Umbilical cord (tissue), 2 donors: ENCODE measurements around the gene RAB27B. TPM values are rescaled to one million over a fixed set of nuclear protein-coding genes. Genes with fewer than 3 reads are reported as not detected.
A peak's percentile ranks its signal among the peaks of the same experiment; 100 is the strongest.

ENCODE experiments used
- DNase-seq: peaks from one replicate; pipeline ENCODE4 v3.0.0-alpha.2; 2015; ENCODE audit warnings: low spot score
- total RNA-seq: library from RNA; depleted of rRNA; stranded (reverse); fragments of >200 nt; gene quantifications from one replicate; pipeline ENCODE4 v1.2.3, GENCODE V29; 2014; ENCODE audit warnings: low replicate concordance; ENCODE audit not compliant: insufficient read depth

The RAB27B gene
- total RNA-seq, 1 donor from 2014 or later, result 10.8 TPM

- no peak for DNase-seq
Measured at GRCh38 chr18:54910161-54910919, 82.1 kb downstream of the RAB27B start.

- no peak for DNase-seq
Measured at GRCh38 chr18:54911551-54911950, 83.3 kb downstream of the RAB27B start.

- no peak for DNase-seq
Measured at GRCh38 chr18:54914816-54915215, 86.5 kb downstream of the RAB27B start.

GRCh38 chr18:54916507-54916906 is 88.2 kb downstream of the RAB27B start:
- DNase-seq, result no peak

- DNase-seq, result no peak
Measured at GRCh38 chr18:54918060-54918459, 89.8 kb downstream of the RAB27B start.

GRCh38 chr18:54919412-54919811 is 91.1 kb downstream of the RAB27B start:
- DNase-seq, result no peak

GRCh38 chr18:54923339-54923956 is 95.2 kb downstream of the RAB27B start:
- DNase-seq, result peak; percentile 42

GRCh38 chr18:54924948-54925347 is 96.7 kb downstream of the RAB27B start:
- no peak for DNase-seq

GRCh38 chr18:54926593-54927325 is 98.5 kb downstream of the RAB27B start:
- DNase-seq, result no peak

GRCh38 chr18:54928236-54928635 is 100.0 kb downstream of the RAB27B start:
- no peak for DNase-seq

GRCh38 chr18:54931152-54931551 is 102.9 kb downstream of the RAB27B start:
- no peak for DNase-seq

GRCh38 chr18:54932472-54932871 is 104.2 kb downstream of the RAB27B start:
- no peak for DNase-seq

- DNase-seq, result no peak
Measured at GRCh38 chr18:54938506-54938905, 110.2 kb downstream of the RAB27B start.

- DNase-seq, result no peak
Measured at GRCh38 chr18:54939361-54939917, 111.2 kb downstream of the RAB27B start.

GRCh38 chr18:54942144-54942543 is 113.9 kb downstream of the RAB27B start:
- no peak for DNase-seq

- no peak for DNase-seq
Measured at GRCh38 chr18:54942569-54942968, 114.3 kb downstream of the RAB27B start.

Other genes starting within 250 kb of the RAB27B start
- gene DYNAP, start 237.2 kb upstream of the RAB27B start, total RNA-seq, result 7.0 TPM
- 7.0 TPM for gene CCDC68, start 131.0 kb downstream of the RAB27B start, total RNA-seq